Retinal pigment epithelial cell (primary cell): ENCODE measurements around the gene DNHD1.

Experiments
- DNase-seq: peaks from one replicate; pipeline ENCODE4 v3.0.0-alpha.2; 2010; ENCODE audit warnings: low read depth
- H3K4me3 ChIP-seq: 2 replicates; pipeline ENCODE4 v1.5.1; 2011; ENCODE audit warnings: mild to moderate bottlenecking, low read length, control low read depth, moderate library complexity
- CTCF ChIP-seq: conservative IDR thresholded peaks from 2 replicates; pipeline ENCODE4 v1.5.1; 2011; ENCODE audit warnings: low read depth, low read length, control low read depth, inconsistent platforms

DNHD1 gene

GRCh38 chr11:6544921-6545850 is 48.1 kb downstream of the DNHD1 start:
- DNase-seq: no peak
- no peak for TF ChIP-seq CTCF
- H3K4me3 ChIP-seq: no peak overlapping the region

GRCh38 chr11:6545917-6546605 is 49.0 kb downstream of the DNHD1 start:
- no peak overlapping the region for H3K4me3 ChIP-seq
- TF ChIP-seq CTCF: no peak
- no peak for DNase-seq

- no peak for TF ChIP-seq CTCF
- no peak overlapping the region for H3K4me3 ChIP-seq
- DNase-seq: no peak
Observed at GRCh38 chr11:6546735-6547134, 49.7 kb downstream of the DNHD1 start.

- TF ChIP-seq CTCF: no peak
- no peak overlapping the region for H3K4me3 ChIP-seq
- no peak for DNase-seq
Observed at GRCh38 chr11:6547177-6547576, 50.1 kb downstream of the DNHD1 start.

- DNase-seq: no peak
- no peak overlapping the region for H3K4me3 ChIP-seq
- TF ChIP-seq CTCF: no peak
Observed at GRCh38 chr11:6548121-6548520, 51.0 kb downstream of the DNHD1 start.

GRCh38 chr11:6548641-6549040 is 51.6 kb downstream of the DNHD1 start:
- no peak for TF ChIP-seq CTCF
- no peak for DNase-seq
- H3K4me3 ChIP-seq: no peak overlapping the region
